Liver (tissue), 9 donors: ENCODE data around the gene IL17REL. TPM values are rescaled to one million over a fixed set of nuclear protein-coding genes. Genes with fewer than 3 reads are reported as not detected.

ENCODE experiments used
- DNase-seq: peaks from one replicate; pipeline ENCODE4 v3.0.0-alpha.2; 2017; ENCODE audit warnings: low spot score
- H3K27ac ChIP-seq, 2 donors: one replicate each; pipeline ENCODE4 v1.7.0; 2013; ENCODE audit warnings: inconsistent platforms in 2 of 2, low read length in 2 of 2, control low read depth in 1 of 2, low read depth in 1 of 2, mild to moderate bottlenecking in 1 of 2
- H3K27me3 ChIP-seq, 4 donors: one replicate each; pipeline versions ENCODE4 v1.6.1 to v1.7.0; 2013; ENCODE audit warnings: low read length in 3 of 4, inconsistent platforms in 1 of 4, mild to moderate bottlenecking in 1 of 4, moderate library complexity in 1 of 4; ENCODE audit not compliant: control insufficient read depth in 4 of 4, insufficient read depth in 4 of 4
- H3K36me3 ChIP-seq, 4 donors: one replicate each; pipeline versions ENCODE4 v1.6.1 to v1.7.0; 2013; ENCODE audit warnings: low read length in 3 of 4, mild to moderate bottlenecking in 3 of 4, low read depth in 1 of 4, moderate library complexity in 1 of 4; ENCODE audit not compliant: control insufficient read depth in 4 of 4, insufficient read depth in 3 of 4
- H3K4me1 ChIP-seq, 4 donors: one replicate each; pipeline versions ENCODE4 v1.6.1 to v1.7.0; 2013; ENCODE audit warnings: low read length in 3 of 4, mild to moderate bottlenecking in 3 of 4, moderate library complexity in 1 of 4; ENCODE audit not compliant: control insufficient read depth in 4 of 4, insufficient read depth in 4 of 4
- H3K4me3 ChIP-seq, 3 donors: one replicate each; pipeline versions ENCODE4 v1.6.1 to v1.7.0; 2013; ENCODE audit warnings: low read length in 3 of 3, control low read depth in 1 of 3, low read depth in 1 of 3, mild to moderate bottlenecking in 1 of 3
- H3K9ac ChIP-seq, 2 donors: one replicate each; pipeline ENCODE4 v1.7.0; 2013; ENCODE audit warnings: low read length in 2 of 2, mild to moderate bottlenecking in 2 of 2, moderate library complexity in 2 of 2, control low read depth in 1 of 2, low read depth in 1 of 2
- H3K9me3 ChIP-seq, 4 donors: one replicate each; pipeline versions ENCODE4 v1.6.1 to v1.7.0; 2013; ENCODE audit warnings: low read length in 3 of 4; ENCODE audit not compliant: control insufficient read depth in 4 of 4
- EGR1 ChIP-seq, 2 donors: IDR thresholded peaks; 2 replicates each; pipeline ENCODE4 v1.6.1; 2016 to 2018; ENCODE audit warnings: antibody characterized with exemption in 2 of 2, low read depth in 2 of 2
- FOXA1 ChIP-seq: IDR thresholded peaks from 2 replicates; pipeline ENCODE4 v1.6.1; 2016; ENCODE audit warnings: antibody characterized with exemption
- FOXA2 ChIP-seq: IDR thresholded peaks from 2 replicates; pipeline ENCODE4 v1.6.1; 2016; ENCODE audit warnings: antibody characterized with exemption
- GABPA ChIP-seq, 2 donors: IDR thresholded peaks in 1 of 2; conservative IDR thresholded peaks in 1 of 2; 2 replicates each; pipeline ENCODE4 v1.6.1; 2016; ENCODE audit warnings: antibody characterized with exemption in 2 of 2, mild to moderate bottlenecking in 1 of 2, moderate library complexity in 1 of 2
- HNF4A ChIP-seq, 2 donors: conservative IDR thresholded peaks; 2 replicates each; pipeline ENCODE4 v1.6.1; 2016; ENCODE audit warnings: antibody characterized with exemption in 2 of 2, mild to moderate bottlenecking in 2 of 2
- HNF4G ChIP-seq: IDR thresholded peaks from 2 replicates; pipeline ENCODE4 v1.6.1; 2016; ENCODE audit warnings: antibody characterized with exemption
- JUND ChIP-seq, 2 donors: IDR thresholded peaks; 2 replicates each; pipeline ENCODE4 v1.6.1; 2016; ENCODE audit warnings: antibody characterized with exemption in 2 of 2
- NR2F2 ChIP-seq: IDR thresholded peaks from 2 replicates; pipeline ENCODE4 v1.6.1; 2016; ENCODE audit warnings: antibody characterized with exemption
- RAD21 ChIP-seq, 2 donors: IDR thresholded peaks; 2 replicates each; pipeline ENCODE4 v1.6.1; 2016; ENCODE audit warnings: antibody characterized with exemption in 2 of 2, mild to moderate bottlenecking in 2 of 2
- RXRA ChIP-seq, 2 donors: IDR thresholded peaks; 2 replicates each; pipeline ENCODE4 v1.6.1; 2017 to 2018; ENCODE audit warnings: antibody characterized with exemption in 2 of 2, mild to moderate bottlenecking in 1 of 2
- SP1 ChIP-seq: IDR thresholded peaks from 2 replicates; pipeline ENCODE4 v1.6.1; 2018; ENCODE audit warnings: antibody characterized with exemption, mild to moderate bottlenecking
- TAF1 ChIP-seq: conservative IDR thresholded peaks from 2 replicates; pipeline ENCODE4 v1.6.1; 2016; ENCODE audit warnings: antibody characterized with exemption, mild to moderate bottlenecking
- YY1 ChIP-seq: IDR thresholded peaks from 2 replicates; pipeline ENCODE4 v1.6.1; 2016; ENCODE audit warnings: antibody characterized with exemption, mild to moderate bottlenecking
- WGBS: extraction: QIAGEN DNeasy Blood & Tissue Kit; methylation state at CpG from one replicate; pipeline ENCODE4 v1.1.7; 2013; 5-methylcytosine and 5-hydroxymethylcytosine counted together
- polyA plus RNA-seq, 2 donors: library from polyadenylated mRNA; stranded (reverse) in 1 of 2; unstranded in 1 of 2; fragments of 200-250 nt in 1 of 2; fragments of >200 nt in 1 of 2; fragmentation: Nextera tagmentation in 1 of 2; extraction: Ambion mirVana in 1 of 2; gene quantifications; one replicate each; pipeline versions ENCODE4 v1.2.1 to v1.2.3, GENCODE V29; 2013 to 2015
- total RNA-seq, 2 donors: library from RNA; depleted of rRNA; stranded (reverse); fragments of >200 nt; gene quantifications; one replicate each; pipeline ENCODE4 v1.2.3, GENCODE V29; 2014
- TF ChIP-seq, protein P1 (sequence below): IDR thresholded peaks from 2 replicates; pipeline ENCODE4 v1.6.1; 2016; ENCODE audit warnings: antibody characterized with exemption, mild to moderate bottlenecking
- TF ChIP-seq, protein P2 (sequence below): IDR thresholded peaks from 2 replicates; pipeline ENCODE4 v1.6.1; 2016; ENCODE audit warnings: antibody characterized with exemption
- TF ChIP-seq, protein P3 (sequence below): IDR thresholded peaks from 2 replicates; pipeline ENCODE4 v1.6.1; 2016; ENCODE audit warnings: antibody characterized with exemption
- TF ChIP-seq, protein P4 (sequence below): fragments of 150-350 bp; IDR thresholded peaks from 2 replicates; pipeline ENCODE4 v1.5.1; 2017; ENCODE audit warnings: improper control_type of control experiment, low read depth, low read length; ENCODE audit not compliant: missing input control
- TF ChIP-seq, protein P5 (sequence below): IDR thresholded peaks from 2 replicates; pipeline ENCODE4 v1.6.1; 2016; ENCODE audit warnings: antibody characterized with exemption
- donor health status: healthy.
- donor health status: healthy.
- donor health status: healthy.
- donor health status: healthy.
- donor health status: healthy.

IL17REL gene
- total and polyA plus RNA-seq, 4 donors = under 0.01 TPM; not detected in 3

DNA sequence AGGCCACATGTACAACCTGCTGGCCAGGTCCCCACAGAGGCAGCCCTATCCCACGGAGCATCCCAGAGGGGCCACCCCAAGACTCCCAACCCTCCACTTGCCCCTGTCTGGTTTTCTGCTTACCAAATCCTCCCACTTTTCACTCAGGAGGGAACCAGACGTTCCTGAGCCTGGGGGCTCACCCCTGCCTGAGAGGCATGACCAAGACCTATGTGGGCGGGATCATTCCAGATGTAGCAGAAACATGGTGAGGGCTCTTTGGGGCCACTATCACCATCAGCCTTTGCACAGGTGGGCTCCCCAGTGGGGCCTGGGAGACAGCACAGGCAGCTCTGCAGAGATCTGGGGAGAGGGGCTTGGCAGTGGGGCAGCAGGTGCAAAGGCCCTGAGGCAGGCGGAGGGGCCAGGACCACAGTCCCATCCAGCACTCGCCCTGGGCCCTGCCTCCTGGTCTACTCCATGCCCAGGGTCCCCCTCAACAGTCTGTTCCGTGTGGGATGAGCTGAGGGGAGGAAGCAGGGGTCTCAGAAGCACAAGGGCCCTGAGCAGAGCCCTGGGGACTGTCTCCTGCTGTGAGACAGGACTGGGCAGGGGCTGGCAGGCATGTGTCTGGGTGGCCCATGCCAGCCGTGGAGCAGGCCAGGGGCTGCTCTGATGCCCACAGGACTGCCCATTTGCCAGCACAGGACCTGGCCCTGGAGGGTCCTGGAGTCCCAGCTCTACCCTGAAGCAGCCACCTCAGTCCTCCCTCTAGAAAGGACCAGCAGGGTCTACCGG is 42.6 kb downstream of the IL17REL start:
- no peak for TF ChIP-seq SP1
- TF ChIP-seq, protein P1, sequence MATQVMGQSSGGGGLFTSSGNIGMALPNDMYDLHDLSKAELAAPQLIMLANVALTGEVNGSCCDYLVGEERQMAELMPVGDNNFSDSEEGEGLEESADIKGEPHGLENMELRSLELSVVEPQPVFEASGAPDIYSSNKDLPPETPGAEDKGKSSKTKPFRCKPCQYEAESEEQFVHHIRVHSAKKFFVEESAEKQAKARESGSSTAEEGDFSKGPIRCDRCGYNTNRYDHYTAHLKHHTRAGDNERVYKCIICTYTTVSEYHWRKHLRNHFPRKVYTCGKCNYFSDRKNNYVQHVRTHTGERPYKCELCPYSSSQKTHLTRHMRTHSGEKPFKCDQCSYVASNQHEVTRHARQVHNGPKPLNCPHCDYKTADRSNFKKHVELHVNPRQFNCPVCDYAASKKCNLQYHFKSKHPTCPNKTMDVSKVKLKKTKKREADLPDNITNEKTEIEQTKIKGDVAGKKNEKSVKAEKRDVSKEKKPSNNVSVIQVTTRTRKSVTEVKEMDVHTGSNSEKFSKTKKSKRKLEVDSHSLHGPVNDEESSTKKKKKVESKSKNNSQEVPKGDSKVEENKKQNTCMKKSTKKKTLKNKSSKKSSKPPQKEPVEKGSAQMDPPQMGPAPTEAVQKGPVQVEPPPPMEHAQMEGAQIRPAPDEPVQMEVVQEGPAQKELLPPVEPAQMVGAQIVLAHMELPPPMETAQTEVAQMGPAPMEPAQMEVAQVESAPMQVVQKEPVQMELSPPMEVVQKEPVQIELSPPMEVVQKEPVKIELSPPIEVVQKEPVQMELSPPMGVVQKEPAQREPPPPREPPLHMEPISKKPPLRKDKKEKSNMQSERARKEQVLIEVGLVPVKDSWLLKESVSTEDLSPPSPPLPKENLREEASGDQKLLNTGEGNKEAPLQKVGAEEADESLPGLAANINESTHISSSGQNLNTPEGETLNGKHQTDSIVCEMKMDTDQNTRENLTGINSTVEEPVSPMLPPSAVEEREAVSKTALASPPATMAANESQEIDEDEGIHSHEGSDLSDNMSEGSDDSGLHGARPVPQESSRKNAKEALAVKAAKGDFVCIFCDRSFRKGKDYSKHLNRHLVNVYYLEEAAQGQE = no peak
- no peak for TF ChIP-seq NR2F2
- no peak for TF ChIP-seq EGR1 (IDR thresholded peaks at IDR 0.05; ENCODE audit: low read depth in 2 of 2)
- TF ChIP-seq RXRA (IDR thresholded peaks at IDR 0.05) = no peak
- no peak for TF ChIP-seq YY1
- TF ChIP-seq HNF4A (conservative IDR thresholded peaks at IDR 0.05) = no peak
- TF ChIP-seq, protein P2, sequence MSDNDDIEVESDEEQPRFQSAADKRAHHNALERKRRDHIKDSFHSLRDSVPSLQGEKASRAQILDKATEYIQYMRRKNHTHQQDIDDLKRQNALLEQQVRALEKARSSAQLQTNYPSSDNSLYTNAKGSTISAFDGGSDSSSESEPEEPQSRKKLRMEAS = no peak
- no peak for TF ChIP-seq FOXA1
- no peak for TF ChIP-seq JUND (IDR thresholded peaks at IDR 0.05)
- no peak for TF ChIP-seq RAD21 (IDR thresholded peaks at IDR 0.05)
- TF ChIP-seq, protein P3, sequence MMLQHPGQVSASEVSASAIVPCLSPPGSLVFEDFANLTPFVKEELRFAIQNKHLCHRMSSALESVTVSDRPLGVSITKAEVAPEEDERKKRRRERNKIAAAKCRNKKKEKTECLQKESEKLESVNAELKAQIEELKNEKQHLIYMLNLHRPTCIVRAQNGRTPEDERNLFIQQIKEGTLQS = no peak
- TF ChIP-seq, protein P4, sequence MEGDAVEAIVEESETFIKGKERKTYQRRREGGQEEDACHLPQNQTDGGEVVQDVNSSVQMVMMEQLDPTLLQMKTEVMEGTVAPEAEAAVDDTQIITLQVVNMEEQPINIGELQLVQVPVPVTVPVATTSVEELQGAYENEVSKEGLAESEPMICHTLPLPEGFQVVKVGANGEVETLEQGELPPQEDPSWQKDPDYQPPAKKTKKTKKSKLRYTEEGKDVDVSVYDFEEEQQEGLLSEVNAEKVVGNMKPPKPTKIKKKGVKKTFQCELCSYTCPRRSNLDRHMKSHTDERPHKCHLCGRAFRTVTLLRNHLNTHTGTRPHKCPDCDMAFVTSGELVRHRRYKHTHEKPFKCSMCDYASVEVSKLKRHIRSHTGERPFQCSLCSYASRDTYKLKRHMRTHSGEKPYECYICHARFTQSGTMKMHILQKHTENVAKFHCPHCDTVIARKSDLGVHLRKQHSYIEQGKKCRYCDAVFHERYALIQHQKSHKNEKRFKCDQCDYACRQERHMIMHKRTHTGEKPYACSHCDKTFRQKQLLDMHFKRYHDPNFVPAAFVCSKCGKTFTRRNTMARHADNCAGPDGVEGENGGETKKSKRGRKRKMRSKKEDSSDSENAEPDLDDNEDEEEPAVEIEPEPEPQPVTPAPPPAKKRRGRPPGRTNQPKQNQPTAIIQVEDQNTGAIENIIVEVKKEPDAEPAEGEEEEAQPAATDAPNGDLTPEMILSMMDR = no peak
- TF ChIP-seq, protein P5, sequence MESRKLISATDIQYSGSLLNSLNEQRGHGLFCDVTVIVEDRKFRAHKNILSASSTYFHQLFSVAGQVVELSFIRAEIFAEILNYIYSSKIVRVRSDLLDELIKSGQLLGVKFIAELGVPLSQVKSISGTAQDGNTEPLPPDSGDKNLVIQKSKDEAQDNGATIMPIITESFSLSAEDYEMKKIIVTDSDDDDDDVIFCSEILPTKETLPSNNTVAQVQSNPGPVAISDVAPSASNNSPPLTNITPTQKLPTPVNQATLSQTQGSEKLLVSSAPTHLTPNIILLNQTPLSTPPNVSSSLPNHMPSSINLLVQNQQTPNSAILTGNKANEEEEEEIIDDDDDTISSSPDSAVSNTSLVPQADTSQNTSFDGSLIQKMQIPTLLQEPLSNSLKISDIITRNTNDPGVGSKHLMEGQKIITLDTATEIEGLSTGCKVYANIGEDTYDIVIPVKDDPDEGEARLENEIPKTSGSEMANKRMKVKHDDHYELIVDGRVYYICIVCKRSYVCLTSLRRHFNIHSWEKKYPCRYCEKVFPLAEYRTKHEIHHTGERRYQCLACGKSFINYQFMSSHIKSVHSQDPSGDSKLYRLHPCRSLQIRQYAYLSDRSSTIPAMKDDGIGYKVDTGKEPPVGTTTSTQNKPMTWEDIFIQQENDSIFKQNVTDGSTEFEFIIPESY = no peak
- no peak for TF ChIP-seq FOXA2
- no peak for TF ChIP-seq GABPA (IDR thresholded peaks at IDR 0.05 in 1 of 2, conservative IDR thresholded peaks at IDR 0.05 in 1 of 2)
- TF ChIP-seq HNF4G = no peak
- TF ChIP-seq TAF1 = no peak
- H3K9ac ChIP-seq = no peak overlapping the region
- H3K4me1 ChIP-seq = peaks cover 31 to 65% (median 50%) of the 10 kb centered on the region in 4 donors
- no peaks in the 10 kb centered on the region for H3K9me3 ChIP-seq
- no peak overlapping the region for H3K4me3 ChIP-seq
- peak overlapping the region; percentile 95 to 99 for H3K27ac ChIP-seq
- WGBS = 82% methylated on average over 8 of the region's 8 CpGs
- no peaks in the 10 kb centered on the region for H3K36me3 ChIP-seq
- no peak for DNase-seq
- H3K27me3 ChIP-seq = no peaks in the 10 kb centered on the region
